Measurements from ENCODE around the gene PARN.

- TF ChIP-seq, protein P1, sequence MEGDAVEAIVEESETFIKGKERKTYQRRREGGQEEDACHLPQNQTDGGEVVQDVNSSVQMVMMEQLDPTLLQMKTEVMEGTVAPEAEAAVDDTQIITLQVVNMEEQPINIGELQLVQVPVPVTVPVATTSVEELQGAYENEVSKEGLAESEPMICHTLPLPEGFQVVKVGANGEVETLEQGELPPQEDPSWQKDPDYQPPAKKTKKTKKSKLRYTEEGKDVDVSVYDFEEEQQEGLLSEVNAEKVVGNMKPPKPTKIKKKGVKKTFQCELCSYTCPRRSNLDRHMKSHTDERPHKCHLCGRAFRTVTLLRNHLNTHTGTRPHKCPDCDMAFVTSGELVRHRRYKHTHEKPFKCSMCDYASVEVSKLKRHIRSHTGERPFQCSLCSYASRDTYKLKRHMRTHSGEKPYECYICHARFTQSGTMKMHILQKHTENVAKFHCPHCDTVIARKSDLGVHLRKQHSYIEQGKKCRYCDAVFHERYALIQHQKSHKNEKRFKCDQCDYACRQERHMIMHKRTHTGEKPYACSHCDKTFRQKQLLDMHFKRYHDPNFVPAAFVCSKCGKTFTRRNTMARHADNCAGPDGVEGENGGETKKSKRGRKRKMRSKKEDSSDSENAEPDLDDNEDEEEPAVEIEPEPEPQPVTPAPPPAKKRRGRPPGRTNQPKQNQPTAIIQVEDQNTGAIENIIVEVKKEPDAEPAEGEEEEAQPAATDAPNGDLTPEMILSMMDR (IDR thresholded peaks at IDR 0.05), result no peak
- TF ChIP-seq POLR2A (IDR thresholded peaks at IDR 0.05), result no peak
- TF ChIP-seq POLR2AphosphoS5 (IDR thresholded peaks at IDR 0.05), result no peak
- no peak for TF ChIP-seq EP300 (IDR thresholded peaks at IDR 0.05)
Measured at GRCh38 chr16:14499110-14499509, 130.9 kb downstream of the PARN start.

Measured in stomach (tissue), 4 donors.